Testis (tissue), 2 donors: Measurements from ENCODE around the gene CNTF.

Experiments
- CTCF ChIP-seq, 3 experiments: fragments of 450-650 bp in 2 of 3; fragments of 200-600 bp in 1 of 3; sonication (generic) in 1 of 3; IDR thresholded peaks; one replicate each; pipeline ENCODE4 v1.5.1; 2016 to 2019; ENCODE audit warnings: antibody characterized with exemption in 3 of 3, mild to moderate bottlenecking in 2 of 3, moderate library complexity in 1 of 3
- POLR2A ChIP-seq: fragments of 450-650 bp; IDR thresholded peaks from one replicate; pipeline ENCODE4 v1.6.1; 2017; ENCODE audit warnings: antibody characterized with exemption, mild to moderate bottlenecking, moderate library complexity

- no peak for TF ChIP-seq CTCF (IDR thresholded peaks at IDR 0.05)
- TF ChIP-seq POLR2A, result no peak
Measured at GRCh38 chr11:58647141-58647699, 24.8 kb downstream of the CNTF start.
